Liver (tissue), 9 donors: ENCODE measurements around the gene PRIMA1. TPM values are rescaled to one million over a fixed set of nuclear protein-coding genes. Genes with fewer than 3 reads are reported as not detected.

Source experiments
- DNase-seq: peaks from one replicate; pipeline ENCODE4 v3.0.0-alpha.2; 2017; ENCODE audit warnings: low spot score
- H3K27ac ChIP-seq, 2 donors: one replicate each; pipeline ENCODE4 v1.7.0; 2013; ENCODE audit warnings: inconsistent platforms in 2 of 2, low read length in 2 of 2, control low read depth in 1 of 2, low read depth in 1 of 2, mild to moderate bottlenecking in 1 of 2
- H3K27me3 ChIP-seq, 4 donors: one replicate each; pipeline versions ENCODE4 v1.6.1 to v1.7.0; 2013; ENCODE audit warnings: low read length in 3 of 4, inconsistent platforms in 1 of 4, mild to moderate bottlenecking in 1 of 4, moderate library complexity in 1 of 4; ENCODE audit not compliant: control insufficient read depth in 4 of 4, insufficient read depth in 4 of 4
- H3K36me3 ChIP-seq, 4 donors: one replicate each; pipeline versions ENCODE4 v1.6.1 to v1.7.0; 2013; ENCODE audit warnings: low read length in 3 of 4, mild to moderate bottlenecking in 3 of 4, low read depth in 1 of 4, moderate library complexity in 1 of 4; ENCODE audit not compliant: control insufficient read depth in 4 of 4, insufficient read depth in 3 of 4
- H3K4me1 ChIP-seq, 4 donors: one replicate each; pipeline versions ENCODE4 v1.6.1 to v1.7.0; 2013; ENCODE audit warnings: low read length in 3 of 4, mild to moderate bottlenecking in 3 of 4, moderate library complexity in 1 of 4; ENCODE audit not compliant: control insufficient read depth in 4 of 4, insufficient read depth in 4 of 4
- H3K4me3 ChIP-seq, 3 donors: one replicate each; pipeline versions ENCODE4 v1.6.1 to v1.7.0; 2013; ENCODE audit warnings: low read length in 3 of 3, control low read depth in 1 of 3, low read depth in 1 of 3, mild to moderate bottlenecking in 1 of 3
- H3K9ac ChIP-seq, 2 donors: one replicate each; pipeline ENCODE4 v1.7.0; 2013; ENCODE audit warnings: low read length in 2 of 2, mild to moderate bottlenecking in 2 of 2, moderate library complexity in 2 of 2, control low read depth in 1 of 2, low read depth in 1 of 2
- H3K9me3 ChIP-seq, 4 donors: one replicate each; pipeline versions ENCODE4 v1.6.1 to v1.7.0; 2013; ENCODE audit warnings: low read length in 3 of 4; ENCODE audit not compliant: control insufficient read depth in 4 of 4
- ATF3 ChIP-seq: IDR thresholded peaks from 2 replicates; pipeline ENCODE4 v1.6.1; 2016; ENCODE audit warnings: antibody characterized with exemption
- CTCF ChIP-seq: fragments of 150-350 bp; IDR thresholded peaks from 2 replicates; pipeline ENCODE4 v1.5.1; 2017; ENCODE audit warnings: improper control_type of control experiment, low read depth, low read length; ENCODE audit not compliant: missing input control
- EGR1 ChIP-seq, 2 donors: IDR thresholded peaks; 2 replicates each; pipeline ENCODE4 v1.6.1; 2016 to 2018; ENCODE audit warnings: antibody characterized with exemption in 2 of 2, low read depth in 2 of 2
- FOXA1 ChIP-seq: IDR thresholded peaks from 2 replicates; pipeline ENCODE4 v1.6.1; 2016; ENCODE audit warnings: antibody characterized with exemption
- FOXA2 ChIP-seq: IDR thresholded peaks from 2 replicates; pipeline ENCODE4 v1.6.1; 2016; ENCODE audit warnings: antibody characterized with exemption
- GABPA ChIP-seq, 2 donors: IDR thresholded peaks in 1 of 2; conservative IDR thresholded peaks in 1 of 2; 2 replicates each; pipeline ENCODE4 v1.6.1; 2016; ENCODE audit warnings: antibody characterized with exemption in 2 of 2, mild to moderate bottlenecking in 1 of 2, moderate library complexity in 1 of 2
- HNF4A ChIP-seq, 2 donors: conservative IDR thresholded peaks; 2 replicates each; pipeline ENCODE4 v1.6.1; 2016; ENCODE audit warnings: antibody characterized with exemption in 2 of 2, mild to moderate bottlenecking in 2 of 2
- JUND ChIP-seq, 2 donors: IDR thresholded peaks; 2 replicates each; pipeline ENCODE4 v1.6.1; 2016; ENCODE audit warnings: antibody characterized with exemption in 2 of 2
- NR2F2 ChIP-seq: IDR thresholded peaks from 2 replicates; pipeline ENCODE4 v1.6.1; 2016; ENCODE audit warnings: antibody characterized with exemption
- REST ChIP-seq: IDR thresholded peaks from 2 replicates; pipeline ENCODE4 v1.6.1; 2016; ENCODE audit warnings: antibody characterized with exemption, mild to moderate bottlenecking
- RXRA ChIP-seq, 2 donors: IDR thresholded peaks; 2 replicates each; pipeline ENCODE4 v1.6.1; 2017 to 2018; ENCODE audit warnings: antibody characterized with exemption in 2 of 2, mild to moderate bottlenecking in 1 of 2
- SP1 ChIP-seq: IDR thresholded peaks from 2 replicates; pipeline ENCODE4 v1.6.1; 2018; ENCODE audit warnings: antibody characterized with exemption, mild to moderate bottlenecking
- TAF1 ChIP-seq: conservative IDR thresholded peaks from 2 replicates; pipeline ENCODE4 v1.6.1; 2016; ENCODE audit warnings: antibody characterized with exemption, mild to moderate bottlenecking
- YY1 ChIP-seq: IDR thresholded peaks from 2 replicates; pipeline ENCODE4 v1.6.1; 2016; ENCODE audit warnings: antibody characterized with exemption, mild to moderate bottlenecking
- ZBTB33 ChIP-seq: IDR thresholded peaks from 2 replicates; pipeline ENCODE4 v1.6.1; 2016; ENCODE audit warnings: antibody characterized with exemption
- WGBS: extraction: QIAGEN DNeasy Blood & Tissue Kit; methylation state at CpG from one replicate; pipeline ENCODE4 v1.1.7; 2013; 5-methylcytosine and 5-hydroxymethylcytosine counted together
- polyA plus RNA-seq, 2 donors: library from polyadenylated mRNA; stranded (reverse) in 1 of 2; unstranded in 1 of 2; fragments of 200-250 nt in 1 of 2; fragments of >200 nt in 1 of 2; fragmentation: Nextera tagmentation in 1 of 2; extraction: Ambion mirVana in 1 of 2; gene quantifications; one replicate each; pipeline versions ENCODE4 v1.2.1 to v1.2.3, GENCODE V29; 2013 to 2015
- total RNA-seq, 2 donors: library from RNA; depleted of rRNA; stranded (reverse); fragments of >200 nt; gene quantifications; one replicate each; pipeline ENCODE4 v1.2.3, GENCODE V29; 2014
- donor health status: healthy.
- donor health status: healthy.
- donor health status: healthy.
- donor health status: healthy.
- donor health status: healthy.

Gene PRIMA1
- total and polyA plus RNA-seq, 4 donors, result 0.08 to 0.38 (median 0.13) TPM; not detected in 1

GRCh38 chr14:93752980-93753561 is 35.2 kb downstream of the PRIMA1 start:
- Histone ChIP-seq H3K27me3 (no peaks in the 10 kb centered on the region), H3K9ac (no peak overlapping the region), H3K9me3 (no peaks in the 10 kb centered on the region), H3K4me1 (no peaks in the 10 kb centered on the region), H3K36me3 (no peaks in the 10 kb centered on the region), H3K4me3 (no peak overlapping the region), H3K27ac (no peak overlapping the region)
- no peak for DNase-seq
- TF ChIP-seq SP1, result no peak
- TF ChIP-seq NR2F2, result peak; percentile 81
- 68% methylated on average over 4 of the region's 4 CpGs for WGBS

GRCh38 chr14:93751946-93752655 is 36.2 kb downstream of the PRIMA1 start:
- Histone ChIP-seq H3K4me3 (no peak overlapping the region), H3K9me3 (no peaks in the 10 kb centered on the region), H3K4me1 (no peaks in the 10 kb centered on the region), H3K9ac (no peak overlapping the region), H3K27me3 (no peaks in the 10 kb centered on the region), H3K36me3 (no peaks in the 10 kb centered on the region), H3K27ac (no peak overlapping the region)
- TF ChIP-seq FOXA2, result no peak
- TF ChIP-seq JUND (IDR thresholded peaks at IDR 0.05), result no peak
- no peak for TF ChIP-seq HNF4A (conservative IDR thresholded peaks at IDR 0.05)
- no peak for TF ChIP-seq FOXA1
- TF ChIP-seq ATF3, result no peak
- no peak for TF ChIP-seq TAF1
- no peak for TF ChIP-seq GABPA (IDR thresholded peaks at IDR 0.05 in 1 of 2, conservative IDR thresholded peaks at IDR 0.05 in 1 of 2)
- no peak for TF ChIP-seq REST
- TF ChIP-seq SP1, result no peak
- no peak for TF ChIP-seq RXRA (IDR thresholded peaks at IDR 0.05)
- no peak for TF ChIP-seq EGR1 (IDR thresholded peaks at IDR 0.05; ENCODE audit: low read depth in 2 of 2)
- no peak for DNase-seq
- WGBS, result 64% methylated on average over 19 of the region's 19 CpGs

GRCh38 chr14:93749076-93749420 is 39.2 kb downstream of the PRIMA1 start:
- Histone ChIP-seq H3K4me3 (no peak overlapping the region), H3K9me3 (no peaks in the 10 kb centered on the region), H3K27me3 (peaks cover 0 to 3% (median 0%) of the 10 kb centered on the region in 4 donors), H3K9ac (no peak overlapping the region), H3K27ac (no peak overlapping the region), H3K4me1 (no peaks in the 10 kb centered on the region), H3K36me3 (no peaks in the 10 kb centered on the region)
- TF ChIP-seq RXRA (IDR thresholded peaks at IDR 0.05) (no peak), FOXA2 (no peak), NR2F2 (no peak), REST (no peak), EGR1 (IDR thresholded peaks at IDR 0.05; ENCODE audit: low read depth in 2 of 2) (no peak), YY1 (no peak), ZBTB33 (no peak), HNF4A (conservative IDR thresholded peaks at IDR 0.05) (no peak), CTCF (no peak)
- DNase-seq, result no peak
- WGBS, result 92% methylated on average over 8 of the region's 8 CpGs
